Measurements from ENCODE around the gene POC1A. TPM values are rescaled to one million over a fixed set of nuclear protein-coding genes. Genes with fewer than 3 reads are reported as not detected.

The POC1A gene
- total RNA-seq, 1 donor from 2014 or later = 2.4 TPM

DNA sequence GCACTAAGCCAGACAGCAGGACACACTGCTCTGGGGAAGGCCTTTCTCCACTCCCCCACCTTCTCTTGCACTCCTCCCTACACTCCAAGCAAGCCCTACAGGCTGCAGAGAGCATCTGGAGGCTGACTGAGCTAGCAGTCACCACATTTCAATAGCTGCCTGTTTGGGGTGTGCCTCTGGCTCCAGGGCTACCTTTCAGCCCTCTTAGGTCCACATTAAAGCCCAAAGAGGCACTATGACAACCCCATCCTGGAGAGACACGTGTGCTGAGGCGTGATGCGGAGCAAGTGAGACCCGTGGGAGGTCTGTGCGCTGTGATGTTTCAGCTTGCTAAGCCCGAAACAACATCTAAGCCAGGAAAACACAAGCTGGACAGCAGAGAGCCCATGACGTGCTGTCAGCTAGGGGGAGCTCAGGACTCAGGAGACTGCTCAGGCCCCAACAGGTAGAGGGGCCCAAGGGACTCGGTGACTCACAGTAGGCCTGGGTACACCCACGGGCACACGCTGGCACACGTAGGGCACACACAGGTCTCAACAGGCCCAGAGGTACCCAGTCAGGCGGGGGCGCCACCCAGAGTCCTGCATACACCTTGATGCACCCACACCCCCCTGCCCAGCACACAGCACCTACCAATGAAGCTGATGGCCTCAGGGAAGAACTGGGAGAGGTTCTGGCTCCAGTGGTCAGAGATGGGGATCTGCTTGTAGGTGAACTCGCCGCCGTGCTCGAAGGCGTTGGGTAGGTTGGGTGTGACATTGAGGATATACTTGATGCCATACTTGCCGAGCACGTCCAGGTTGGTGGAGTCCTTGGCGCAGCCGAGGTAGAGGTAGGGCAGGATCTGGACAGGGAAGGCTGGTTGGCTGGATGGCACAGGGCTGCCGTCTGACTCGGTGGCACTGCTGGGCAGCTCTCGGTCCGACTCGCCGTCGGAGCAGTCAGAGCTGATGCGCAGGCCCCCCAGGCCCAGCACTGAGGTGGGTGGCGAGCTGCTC is 100.6 kb downstream of the POC1A start:
- Mint-ChIP-seq H3K4me1 (peaks cover 47% of the 10 kb centered on the region), H3K4me3 (peak overlapping the region; percentile 48), H3K27ac (peak overlapping the region; percentile 84), H3K9me3 (no peaks in the 10 kb centered on the region), H3K36me3 (ENCODE audit: low read depth) (peaks cover 21% of the 10 kb centered on the region), H3K27me3 (no peaks in the 10 kb centered on the region)
- CTCF ChIA-PET = interaction anchor here (0.7 to 3.5 kb wide), 7 partner anchors 8 to 285 kb away, joined by 3 to 28 read pairs (median 5); no protein-coding TSS in a partner anchor
- POLR2A ChIA-PET = interaction anchor here (0.6 to 2.4 kb wide), 3 partner anchors 58 to 211 kb away, joined by 3 to 6 read pairs (median 5); partner anchors contain the start of genes POC1A and RPL29
- TF ChIP-seq, protein P1, sequence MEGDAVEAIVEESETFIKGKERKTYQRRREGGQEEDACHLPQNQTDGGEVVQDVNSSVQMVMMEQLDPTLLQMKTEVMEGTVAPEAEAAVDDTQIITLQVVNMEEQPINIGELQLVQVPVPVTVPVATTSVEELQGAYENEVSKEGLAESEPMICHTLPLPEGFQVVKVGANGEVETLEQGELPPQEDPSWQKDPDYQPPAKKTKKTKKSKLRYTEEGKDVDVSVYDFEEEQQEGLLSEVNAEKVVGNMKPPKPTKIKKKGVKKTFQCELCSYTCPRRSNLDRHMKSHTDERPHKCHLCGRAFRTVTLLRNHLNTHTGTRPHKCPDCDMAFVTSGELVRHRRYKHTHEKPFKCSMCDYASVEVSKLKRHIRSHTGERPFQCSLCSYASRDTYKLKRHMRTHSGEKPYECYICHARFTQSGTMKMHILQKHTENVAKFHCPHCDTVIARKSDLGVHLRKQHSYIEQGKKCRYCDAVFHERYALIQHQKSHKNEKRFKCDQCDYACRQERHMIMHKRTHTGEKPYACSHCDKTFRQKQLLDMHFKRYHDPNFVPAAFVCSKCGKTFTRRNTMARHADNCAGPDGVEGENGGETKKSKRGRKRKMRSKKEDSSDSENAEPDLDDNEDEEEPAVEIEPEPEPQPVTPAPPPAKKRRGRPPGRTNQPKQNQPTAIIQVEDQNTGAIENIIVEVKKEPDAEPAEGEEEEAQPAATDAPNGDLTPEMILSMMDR (IDR thresholded peaks at IDR 0.05) = no peak
- peak; percentile 39 for DNase-seq
- ATAC-seq (ENCODE audit: low read depth) = peak; percentile 15
- intact Hi-C loops (cut with micrococcal nuclease) = loop anchor here (1.0 to 10.0 kb wide), 3 partner anchors 91 to 1699 kb away; partner anchors contain the start of genes CYB561D2, DNAH1, NPRL2 and TMEM115

DNA sequence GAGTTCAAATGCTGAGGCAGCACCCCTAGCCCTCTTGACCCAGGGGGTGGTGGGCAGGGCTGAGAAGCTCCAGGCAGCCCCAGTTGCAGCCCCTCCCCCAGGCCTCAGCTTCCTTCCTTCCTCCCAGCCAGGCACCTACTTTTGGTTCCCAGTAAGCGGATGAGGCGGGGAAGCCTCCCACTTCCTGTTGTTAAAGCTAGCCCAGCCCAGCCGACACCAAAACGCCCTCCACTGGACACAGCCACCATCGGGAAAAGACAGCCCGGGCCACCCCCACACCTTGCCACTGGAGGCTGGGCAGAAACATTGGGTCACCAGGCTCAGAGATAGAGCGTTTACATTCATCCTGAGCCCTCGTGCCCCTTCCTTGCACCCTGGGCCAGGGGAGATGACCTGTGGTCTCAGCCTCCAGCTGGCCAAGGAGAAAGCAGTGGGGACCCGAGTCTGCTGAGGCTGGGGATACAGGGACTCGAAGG is 101.4 kb downstream of the POC1A start:
- Mint-ChIP-seq H3K27me3 (no peaks in the 10 kb centered on the region), H3K27ac (peak overlapping the region; percentile 84), H3K36me3 (ENCODE audit: low read depth) (peaks cover 23% of the 10 kb centered on the region), H3K4me3 (peak overlapping the region; percentile 15), H3K9me3 (no peaks in the 10 kb centered on the region), H3K4me1 (peaks cover 45% of the 10 kb centered on the region)
- ATAC-seq (ENCODE audit: low read depth) = no peak
- intact Hi-C loops (cut with micrococcal nuclease) = loop anchor here (1.0 to 10.0 kb wide), 3 partner anchors 91 to 1698 kb away; partner anchors contain the start of genes CYB561D2, DNAH1, NPRL2 and TMEM115
- CTCF ChIA-PET = interaction anchor here (0.6 to 3.5 kb wide), 8 partner anchors 9 to 323 kb away, joined by 3 to 28 read pairs (median 4); no protein-coding TSS in a partner anchor
- TF ChIP-seq, protein P1 (IDR thresholded peaks at IDR 0.05) = no peak
- POLR2A ChIA-PET = interaction anchor here (0.7 to 2.4 kb wide), 3 partner anchors 57 to 102 kb away, joined by 4 to 6 read pairs (median 5); partner anchors contain the start of genes POC1A and RPL29
- DNase-seq = peak; percentile 20

DNA sequence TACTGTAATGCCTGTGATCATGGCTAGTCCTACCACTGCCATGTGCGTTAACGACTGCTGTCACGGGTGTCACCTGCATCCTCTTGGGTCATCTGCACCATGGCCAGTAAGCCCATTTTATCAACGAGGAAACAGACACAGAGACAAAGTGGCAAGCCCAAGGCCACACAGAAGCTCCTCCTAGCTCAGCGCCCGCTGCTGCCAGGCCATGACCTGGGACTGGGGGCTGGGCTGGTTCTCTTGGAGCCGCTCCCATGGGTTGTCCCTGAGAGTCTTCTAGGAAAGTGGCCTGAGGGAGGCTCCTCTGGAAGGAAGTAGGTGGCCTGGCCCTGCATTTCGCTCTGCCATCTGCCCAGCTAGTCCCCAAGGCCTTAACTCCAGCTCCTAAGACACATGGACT is 102.8 kb downstream of the POC1A start:
- no peaks in the 10 kb centered on the region for H3K27me3 Mint-ChIP-seq
- intact Hi-C loops (cut with micrococcal nuclease) = loop anchor here (10.0 kb wide), 2 partner anchors 263 to 1697 kb away; partner anchors contain the start of genes CYB561D2, DNAH1, NPRL2 and TMEM115
- TF ChIP-seq, protein P1 (IDR thresholded peaks at IDR 0.05) = no peak
- no peak for ATAC-seq (ENCODE audit: low read depth)
- H3K9me3 Mint-ChIP-seq = no peaks in the 10 kb centered on the region
- H3K4me1 Mint-ChIP-seq = peaks cover 39% of the 10 kb centered on the region
- peaks cover 21% of the 10 kb centered on the region for H3K36me3 Mint-ChIP-seq (ENCODE audit: low read depth)
- H3K4me3 Mint-ChIP-seq = no peak overlapping the region
- H3K27ac Mint-ChIP-seq = no peak overlapping the region
- ChIA-PET POLR2A (interaction anchor here (2.4 kb wide), 1 partner anchor 103 kb away, joined by 6 read pairs; the partner anchor contains the start of gene POC1A), CTCF (interaction anchor here (0.6 to 3.5 kb wide), 4 partner anchors 50 to 1730 kb away, joined by 3 to 28 read pairs (median 15); no protein-coding TSS in a partner anchor)
- DNase-seq = no peak

DNA sequence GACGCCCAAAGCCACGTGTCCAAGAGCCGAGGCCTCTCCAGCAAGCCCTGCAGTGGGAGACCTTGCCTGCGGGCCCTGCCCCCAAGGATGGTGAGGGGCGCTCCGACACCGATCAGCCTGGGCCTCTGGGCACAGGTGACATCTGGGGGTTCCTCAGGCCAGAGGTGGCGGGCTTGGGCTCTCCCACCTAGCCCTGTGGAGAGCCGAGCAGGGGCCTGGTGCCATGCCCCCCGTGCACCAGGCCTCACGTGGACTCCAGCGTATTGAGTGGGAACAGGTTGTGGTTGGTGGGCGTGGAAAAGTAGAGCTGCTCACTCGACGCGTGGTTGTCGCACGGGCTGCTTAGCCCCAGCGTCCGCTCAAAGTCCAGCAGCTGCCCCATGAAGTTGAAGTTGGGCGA is 103.7 kb downstream of the POC1A start:
- Mint-ChIP-seq H3K27ac (no peak overlapping the region), H3K4me3 (no peak overlapping the region), H3K4me1 (peaks cover 38% of the 10 kb centered on the region), H3K36me3 (ENCODE audit: low read depth) (peaks cover 21% of the 10 kb centered on the region), H3K9me3 (no peaks in the 10 kb centered on the region), H3K27me3 (no peaks in the 10 kb centered on the region)
- ChIA-PET CTCF (no interaction called here), POLR2A (no interaction called here)
- TF ChIP-seq, protein P1 (IDR thresholded peaks at IDR 0.05) = no peak
- ATAC-seq (ENCODE audit: low read depth) = no peak
- DNase-seq = no peak
- intact Hi-C loops (cut with micrococcal nuclease) = loop anchor here (10.0 kb wide), 2 partner anchors 264 to 1696 kb away; partner anchors contain the start of genes CYB561D2, DNAH1, NPRL2 and TMEM115

All from activated B cell treated with CpG ODN at 0.5 μM for 24 hours (primary cell).